Stimulated activated CD8-positive, alpha-beta memory T cell treated with anti-CD3 and anti-CD28 coated beads, Interleukin-4, amount 100 ng/mL, for 4 hours (primary cell): ENCODE results near the gene ULK3.

Source experiments
- DNase-seq, 2 donors: peaks; one replicate each; pipeline ENCODE4 v3.0.0-alpha.2; 2020; ENCODE audit warnings: low read depth in 2 of 2, low spot score in 1 of 2

The ULK3 gene

GRCh38 chr15:74868059-74868458 is 25.1 kb upstream of the ULK3 start:
- DNase-seq: no peak

DNA sequence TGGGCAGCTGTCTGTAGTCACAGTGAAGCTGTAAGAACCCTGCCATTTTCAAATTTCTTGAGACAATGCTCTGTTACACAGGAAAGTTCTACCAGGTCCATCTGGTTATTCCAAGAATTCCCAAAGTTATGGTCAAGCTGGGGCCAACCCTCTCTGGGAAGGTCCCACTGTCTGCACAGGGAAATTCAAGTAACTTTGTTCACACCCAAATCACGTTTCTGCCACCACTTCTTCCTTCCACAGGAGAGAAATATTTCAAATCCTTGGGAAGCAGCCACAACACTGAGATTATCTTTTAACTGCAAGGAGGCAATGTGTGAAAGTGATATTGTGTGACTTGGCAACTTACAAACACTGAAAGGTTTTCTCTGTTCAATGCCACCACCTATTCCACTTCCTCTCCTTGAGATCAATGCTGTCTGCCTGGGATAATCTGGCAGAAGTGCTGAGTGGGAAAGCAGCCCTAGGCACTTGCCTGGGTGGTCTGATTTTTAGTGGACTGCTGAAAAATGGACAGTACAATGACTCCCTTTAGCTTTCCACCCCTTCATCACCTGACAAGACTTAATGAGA is 24.6 kb upstream of the ULK3 start:
- no peak for DNase-seq

GRCh38 chr15:74866090-74866489 is 23.1 kb upstream of the ULK3 start:
- no peak for DNase-seq

DNA sequence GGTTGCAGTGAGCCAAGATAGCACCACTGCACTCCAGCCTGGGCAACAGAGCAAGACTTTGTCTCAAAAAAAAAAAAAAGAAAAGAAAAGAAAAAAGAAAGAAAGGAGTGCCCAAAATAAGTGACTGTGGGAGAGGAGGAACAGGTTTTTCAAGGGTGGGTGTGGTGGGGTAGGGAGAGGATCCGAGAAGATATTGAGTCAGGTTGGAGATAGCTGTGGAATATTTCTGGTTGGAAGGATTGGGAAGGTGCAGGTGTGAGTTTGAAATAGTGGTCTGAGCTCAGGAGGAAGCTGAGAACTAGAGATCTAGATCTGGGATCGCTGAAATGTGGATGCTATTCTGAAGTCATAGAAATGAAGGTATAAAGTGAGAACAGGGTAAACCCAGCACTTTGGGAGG is 22.4 kb upstream of the ULK3 start:
- no peak for DNase-seq

GRCh38 chr15:74864296-74864695 is 21.3 kb upstream of the ULK3 start:
- no peak for DNase-seq

DNA sequence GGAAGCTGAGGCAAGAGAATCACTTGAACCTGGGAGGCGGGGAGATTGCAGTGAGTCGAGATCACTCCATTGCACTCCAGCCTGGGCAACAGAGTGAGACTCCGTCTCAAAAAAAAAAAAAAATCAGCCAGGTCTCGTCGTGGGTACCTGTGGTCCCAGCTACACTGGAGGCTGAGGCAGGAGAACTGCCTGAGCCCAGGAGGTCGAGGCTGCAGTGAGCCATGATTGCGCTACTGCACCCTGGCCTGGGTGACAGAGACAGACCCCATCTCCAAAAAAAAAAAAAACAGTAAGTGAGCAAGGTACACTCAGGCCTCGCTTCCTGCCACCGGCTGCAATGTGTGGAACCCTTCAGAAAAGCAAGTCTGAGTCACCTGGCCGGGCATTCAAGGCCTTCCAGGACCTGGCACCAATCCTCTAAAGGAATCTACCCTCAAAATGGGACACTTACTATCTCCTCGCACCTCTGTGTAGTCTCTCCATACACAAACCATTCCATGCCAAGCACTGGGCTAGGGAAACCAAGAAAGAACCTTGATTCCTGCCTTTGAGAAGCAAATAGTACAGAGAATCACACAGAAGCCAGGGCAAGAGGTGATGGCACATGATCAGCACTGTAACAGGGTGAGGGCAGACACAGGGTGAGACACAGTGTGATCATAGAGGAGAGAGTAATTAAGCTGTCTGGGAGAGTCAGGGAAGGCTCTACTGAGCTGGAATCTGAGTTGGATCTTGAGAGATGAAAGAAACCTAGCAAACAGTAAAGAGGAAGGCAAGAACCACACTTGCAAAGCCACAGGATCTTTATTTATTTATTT is 20.5 kb upstream of the ULK3 start:
- DNase-seq: no peak

GRCh38 chr15:74858369-74858740 is 15.4 kb upstream of the ULK3 start:
- no peak for DNase-seq

DNA sequence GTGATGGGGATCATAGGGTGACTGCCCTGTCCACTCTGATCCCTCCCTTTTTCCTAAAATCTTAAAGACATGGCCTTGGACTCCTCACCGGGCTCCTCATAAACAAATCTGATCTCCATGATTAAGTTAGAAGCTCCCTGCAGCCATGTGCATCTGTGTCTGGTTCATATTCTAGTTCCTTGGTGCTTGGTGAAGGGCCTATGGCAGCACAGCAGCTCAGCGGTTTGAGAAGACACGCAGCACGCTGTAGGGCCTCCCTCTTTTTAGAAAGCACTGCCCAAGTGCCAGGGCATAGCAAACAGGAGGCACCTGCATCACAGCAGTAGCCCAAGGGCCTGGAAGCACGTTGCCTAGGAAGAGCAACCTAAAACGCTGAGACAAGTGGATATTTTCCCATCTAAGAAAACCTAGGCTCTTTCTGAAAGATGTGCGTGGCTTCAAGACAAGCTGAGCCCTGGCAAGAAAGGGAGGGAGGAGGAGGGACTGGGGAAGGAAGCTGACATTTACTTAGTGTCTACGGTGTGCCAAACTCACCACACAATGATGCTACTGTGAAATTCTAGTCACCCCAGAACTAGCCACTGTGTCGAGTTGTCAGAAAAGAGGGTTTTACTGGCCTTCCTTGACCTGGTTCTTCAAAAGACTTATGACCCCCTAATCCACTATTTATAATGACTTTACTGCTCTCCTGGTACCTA is 14.9 kb upstream of the ULK3 start:
- DNase-seq: no peak

- DNase-seq: no peak
These were observed 14.2 kb upstream of the ULK3 start for GRCh38 chr15:74857082-74857655.

- no peak for DNase-seq
These were observed 13.6 kb upstream of the ULK3 start for GRCh38 chr15:74856537-74856936.

DNA sequence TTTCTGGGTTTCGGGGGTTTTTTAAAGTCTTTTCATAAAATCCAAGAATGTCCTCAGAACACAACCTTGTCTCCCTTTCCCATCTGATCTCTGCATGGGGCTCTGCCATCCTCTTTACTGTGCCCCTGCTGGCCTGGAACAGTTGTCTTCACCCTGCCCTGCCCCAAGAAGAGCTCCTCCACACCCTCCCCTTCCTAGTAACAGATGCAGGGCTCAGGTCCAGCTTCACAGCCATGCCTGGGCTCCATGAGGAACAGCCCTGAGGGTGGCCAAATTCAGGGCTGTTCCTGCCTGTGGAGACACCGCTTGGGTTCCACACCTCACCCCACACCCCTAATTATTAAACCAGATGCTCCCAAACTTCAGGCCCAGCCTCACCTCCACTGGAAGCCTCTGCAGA is 12.9 kb upstream of the ULK3 start:
- no peak for DNase-seq

GRCh38 chr15:74854453-74855022 is 11.6 kb upstream of the ULK3 start:
- no peak for DNase-seq

- DNase-seq: no peak
These were observed 9.0 kb upstream of the ULK3 start for GRCh38 chr15:74851960-74852359.

GRCh38 chr15:74850393-74850792 is 7.4 kb upstream of the ULK3 start:
- DNase-seq: no peak

- no peak for DNase-seq
These were observed 4.5 kb upstream of the ULK3 start for GRCh38 chr15:74847432-74847831.

DNA sequence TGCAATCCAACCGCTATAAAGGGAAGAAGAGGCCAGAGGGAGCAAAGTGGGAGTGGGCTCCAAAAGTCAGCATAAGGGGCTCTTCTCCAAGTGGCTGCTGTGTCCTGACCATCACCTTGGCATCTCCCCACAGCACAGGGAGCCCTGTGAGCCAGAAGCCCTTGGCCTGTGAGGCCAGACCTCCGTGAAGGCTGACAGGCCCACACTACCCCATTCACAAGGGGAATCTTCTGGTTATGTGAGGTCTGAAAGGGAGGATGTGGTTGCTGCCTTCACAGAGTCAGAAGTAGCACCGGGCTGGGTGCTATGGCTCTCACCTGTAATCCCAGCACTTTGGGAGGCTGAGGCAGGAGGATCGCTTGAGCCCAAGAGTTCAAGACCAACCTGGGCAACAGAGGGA is 2.6 kb upstream of the ULK3 start:
- no peak for DNase-seq

- no peak for DNase-seq
These were observed 2.2 kb upstream of the ULK3 start for GRCh38 chr15:74845208-74845568.

- DNase-seq: no peak
These were observed 1.6 kb upstream of the ULK3 start for GRCh38 chr15:74844319-74845207.

- DNase-seq: no peak
These were observed 939 bp upstream of the ULK3 start for GRCh38 chr15:74843891-74844299.

DNA sequence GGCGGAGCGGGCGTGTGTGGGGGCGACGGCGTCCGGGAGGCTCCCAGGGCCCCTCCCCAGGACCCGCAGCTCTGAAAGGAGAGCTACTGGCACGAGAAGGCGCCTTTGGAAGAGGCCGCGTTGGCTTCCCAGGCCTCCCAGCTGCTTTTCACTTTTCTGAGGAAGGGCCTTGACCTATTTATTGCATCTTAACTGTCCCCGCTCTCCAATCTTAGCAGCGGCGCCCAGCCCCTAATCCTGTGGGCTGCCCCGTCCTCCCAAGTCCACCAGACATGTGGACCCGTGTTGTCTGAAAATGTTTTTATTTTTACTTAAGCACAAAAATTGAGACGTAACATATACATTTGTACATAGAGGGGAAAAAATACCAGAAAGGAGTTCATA is 481 bp upstream of the ULK3 start:
- DNase-seq: no peak

DNA sequence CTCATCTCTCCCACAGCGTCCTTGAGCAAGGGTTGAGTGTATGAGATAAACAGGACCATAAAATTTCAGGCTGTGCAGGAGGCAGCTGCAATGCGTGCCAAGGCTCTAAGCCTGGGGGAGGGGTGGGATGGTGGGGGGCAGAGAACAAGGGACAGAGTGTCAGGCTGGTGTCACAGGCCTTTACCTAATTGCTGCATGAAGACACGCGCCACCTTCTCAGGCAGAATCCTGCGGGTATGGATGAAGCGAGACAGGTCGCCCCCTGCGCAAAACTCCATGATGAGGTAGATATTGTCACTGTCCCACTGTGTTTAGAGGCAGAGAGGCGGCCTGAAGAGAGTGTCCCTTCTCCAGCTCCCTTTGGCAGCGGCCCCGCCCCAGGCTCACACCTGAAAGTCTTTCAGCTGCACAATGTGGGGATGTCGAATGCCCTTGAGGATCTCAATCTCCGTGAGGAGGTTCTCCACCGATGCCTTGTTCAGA is 1.0 kb downstream of the ULK3 start:
- no peak for DNase-seq
